GM19467 (cell line): ENCODE results near the gene CEACAM16.
A peak's percentile ranks its signal among the peaks of the same experiment; 100 is the strongest.

ENCODE experiments used
- ATAC-seq: cut with Tn5 transposase; IDR thresholded peaks from one replicate; pipeline ENCODE4 v1.9.1; 2021; ENCODE audit warnings: mild to moderate bottlenecking, moderate library complexity; ENCODE audit not compliant: unreplicated experiment

Gene CEACAM16

DNA sequence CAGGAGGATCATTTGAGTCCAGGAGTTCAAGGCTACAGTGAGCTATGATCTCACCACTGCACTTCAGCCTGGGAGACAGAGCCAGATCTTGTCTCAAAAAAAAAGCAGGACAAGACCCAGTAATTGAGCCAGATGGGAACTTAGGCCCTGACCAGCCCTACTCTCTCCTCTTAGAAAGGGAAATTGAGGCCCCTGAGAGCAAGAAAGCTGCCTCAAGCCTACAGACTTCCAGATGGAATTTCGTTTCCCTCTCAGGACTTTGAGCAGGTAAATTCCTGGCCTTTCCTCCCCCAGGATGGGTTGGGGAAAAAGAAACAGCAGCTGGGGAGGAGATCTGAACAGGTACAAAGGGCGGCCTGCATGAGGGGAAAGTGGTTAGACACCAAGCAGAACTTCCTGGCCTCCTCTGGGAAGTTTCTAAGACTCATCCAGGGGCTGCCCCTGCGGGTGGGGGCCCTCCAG is 46.0 kb downstream of the CEACAM16 start:
- no peak for ATAC-seq

DNA sequence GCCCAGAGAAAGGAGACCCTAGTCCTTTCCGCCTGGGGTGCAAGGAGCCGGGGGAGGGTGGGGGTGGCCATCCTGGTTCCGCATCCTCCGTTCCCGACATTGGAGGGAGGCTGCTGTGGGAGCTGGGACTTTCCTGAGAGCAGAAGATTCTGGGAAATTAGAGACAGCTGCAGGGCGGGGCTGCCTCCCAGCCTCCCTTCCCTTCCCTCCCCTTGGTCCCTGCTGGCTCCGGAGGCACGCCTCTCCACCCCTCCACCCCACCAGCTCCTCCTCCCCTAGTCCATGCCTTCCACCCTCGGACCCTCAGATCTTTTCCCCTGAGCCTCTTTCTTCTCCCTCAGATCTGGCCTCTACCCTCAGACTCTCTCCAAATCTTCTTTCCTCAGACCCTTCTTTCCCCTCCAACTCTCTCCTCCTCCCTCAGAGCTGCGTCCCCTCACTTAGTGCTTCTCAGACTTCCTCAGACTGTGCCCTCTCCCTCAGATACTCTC is 46.4 kb downstream of the CEACAM16 start:
- no peak for ATAC-seq

DNA sequence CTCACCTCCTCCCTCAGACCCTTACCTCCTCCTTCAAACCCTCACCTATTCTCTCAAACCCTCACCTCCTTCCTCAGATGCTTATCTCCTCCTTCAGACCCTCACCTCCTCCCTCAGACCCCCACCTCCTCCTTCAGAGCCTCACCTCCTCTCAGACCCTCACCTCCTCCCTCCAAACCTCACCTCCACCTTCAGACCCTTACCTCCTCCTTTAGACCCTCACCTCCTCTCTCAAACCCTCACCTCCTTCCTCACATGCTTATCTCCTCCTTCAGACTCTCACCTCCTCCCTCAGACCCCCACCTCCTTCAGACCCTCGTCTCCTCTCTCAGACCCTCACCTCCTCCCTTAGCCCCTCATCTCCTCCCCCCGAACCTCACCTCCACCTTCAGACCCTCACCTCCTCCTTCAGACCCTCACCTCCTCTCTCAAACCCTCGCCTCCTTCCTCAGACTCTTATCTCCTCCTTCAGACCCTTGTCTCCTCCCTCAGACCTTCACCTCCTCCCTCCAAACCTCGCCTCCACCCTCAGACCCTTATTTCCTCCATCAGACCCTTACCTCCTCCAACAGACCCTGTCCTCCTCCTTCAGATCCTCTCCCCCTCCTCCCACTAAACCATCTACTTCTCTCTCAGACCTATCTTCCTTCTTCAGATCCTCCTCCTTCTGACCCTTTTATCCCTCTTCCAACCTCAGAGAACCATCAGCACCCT is 47.1 kb downstream of the CEACAM16 start:
- ATAC-seq, result no peak

DNA sequence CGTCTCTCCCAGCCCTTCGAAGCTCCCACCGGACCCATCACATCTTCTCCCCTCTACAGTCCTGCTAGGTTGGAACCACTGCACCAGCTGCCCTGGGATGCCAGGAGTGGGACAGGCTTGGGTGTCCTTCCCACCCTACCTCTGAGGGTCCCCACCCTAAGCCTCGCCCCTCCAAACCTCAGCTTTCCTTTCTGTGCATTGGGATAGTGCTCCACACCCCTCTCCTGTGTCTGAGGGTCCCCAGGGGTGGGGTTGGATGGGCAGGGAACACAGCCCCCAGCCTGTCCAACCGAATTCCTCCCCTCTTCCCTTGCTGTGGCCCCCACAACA is 47.6 kb downstream of the CEACAM16 start:
- ATAC-seq, result no peak

DNA sequence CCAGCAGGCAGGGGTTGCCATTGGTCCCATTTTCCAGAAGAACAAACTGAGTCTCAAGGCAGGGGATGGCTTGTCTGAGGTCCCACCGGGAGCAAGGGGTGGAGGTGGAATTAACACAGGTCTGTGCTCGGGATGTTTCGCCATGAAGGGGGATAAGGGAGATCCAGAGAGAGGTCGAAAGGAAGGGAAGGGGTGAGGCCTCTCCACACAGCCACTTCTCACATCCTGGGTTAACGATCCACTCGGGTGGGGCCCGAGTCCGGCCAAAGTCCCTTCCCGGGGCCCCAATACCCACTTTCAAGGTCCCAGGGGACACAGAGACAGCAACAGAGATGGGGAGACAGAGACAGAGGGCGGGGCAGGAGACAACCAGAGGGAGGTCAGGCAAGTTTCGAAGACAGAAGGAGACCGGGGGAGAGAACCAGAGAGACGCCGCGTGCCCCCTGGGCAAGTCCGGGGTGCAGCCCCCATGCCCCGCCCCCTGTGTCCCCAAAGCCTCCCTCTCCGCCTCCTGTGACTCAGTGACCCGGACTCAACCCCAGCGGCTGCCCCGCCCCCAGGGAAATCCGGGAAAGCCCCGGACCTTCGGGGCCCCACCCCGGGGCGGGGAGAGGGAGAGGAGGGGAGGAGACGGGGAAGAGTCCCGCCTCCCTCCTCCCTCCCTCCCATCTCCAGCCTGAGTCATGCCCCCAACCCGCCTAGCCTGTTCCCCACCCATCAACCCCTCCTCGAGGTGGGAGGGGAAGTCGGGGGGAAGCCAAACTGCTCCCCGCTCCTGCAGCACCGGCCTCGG is 48.2 kb downstream of the CEACAM16 start:
- peak; percentile 42 for ATAC-seq

DNA sequence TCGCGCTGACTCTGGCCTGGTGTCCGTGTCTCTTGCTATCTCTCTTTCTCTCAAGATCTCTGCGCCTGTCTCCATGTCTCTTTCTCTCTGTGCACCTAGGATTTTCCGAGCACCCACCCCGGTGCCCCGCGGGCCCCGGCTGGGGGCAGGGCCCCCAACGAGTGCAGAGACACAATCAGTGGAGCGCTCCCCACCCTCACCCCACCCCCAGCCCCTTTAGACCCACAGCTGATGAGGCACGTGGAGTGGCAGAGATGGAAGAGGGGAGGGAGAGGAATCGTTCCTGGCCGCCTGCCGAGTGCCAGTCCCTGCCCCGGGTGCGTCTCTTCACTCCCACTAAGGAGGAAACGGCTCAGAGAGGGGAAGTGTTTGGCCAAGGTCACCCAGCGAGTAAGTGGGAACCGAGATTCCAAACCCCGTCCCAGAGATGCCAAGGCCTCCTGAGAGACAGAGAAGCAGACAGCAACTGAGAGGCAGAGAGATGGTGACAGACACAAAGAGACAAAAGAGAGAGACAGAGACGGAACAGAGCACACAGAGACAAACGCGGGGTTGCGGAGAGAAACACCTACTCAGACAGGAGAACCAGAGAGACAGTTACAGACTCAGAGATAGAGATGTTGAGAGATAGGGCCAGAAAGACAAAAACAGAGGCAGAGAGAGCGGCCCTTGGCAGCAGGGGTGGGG is 48.9 kb downstream of the CEACAM16 start:
- ATAC-seq, result peak; percentile 4

DNA sequence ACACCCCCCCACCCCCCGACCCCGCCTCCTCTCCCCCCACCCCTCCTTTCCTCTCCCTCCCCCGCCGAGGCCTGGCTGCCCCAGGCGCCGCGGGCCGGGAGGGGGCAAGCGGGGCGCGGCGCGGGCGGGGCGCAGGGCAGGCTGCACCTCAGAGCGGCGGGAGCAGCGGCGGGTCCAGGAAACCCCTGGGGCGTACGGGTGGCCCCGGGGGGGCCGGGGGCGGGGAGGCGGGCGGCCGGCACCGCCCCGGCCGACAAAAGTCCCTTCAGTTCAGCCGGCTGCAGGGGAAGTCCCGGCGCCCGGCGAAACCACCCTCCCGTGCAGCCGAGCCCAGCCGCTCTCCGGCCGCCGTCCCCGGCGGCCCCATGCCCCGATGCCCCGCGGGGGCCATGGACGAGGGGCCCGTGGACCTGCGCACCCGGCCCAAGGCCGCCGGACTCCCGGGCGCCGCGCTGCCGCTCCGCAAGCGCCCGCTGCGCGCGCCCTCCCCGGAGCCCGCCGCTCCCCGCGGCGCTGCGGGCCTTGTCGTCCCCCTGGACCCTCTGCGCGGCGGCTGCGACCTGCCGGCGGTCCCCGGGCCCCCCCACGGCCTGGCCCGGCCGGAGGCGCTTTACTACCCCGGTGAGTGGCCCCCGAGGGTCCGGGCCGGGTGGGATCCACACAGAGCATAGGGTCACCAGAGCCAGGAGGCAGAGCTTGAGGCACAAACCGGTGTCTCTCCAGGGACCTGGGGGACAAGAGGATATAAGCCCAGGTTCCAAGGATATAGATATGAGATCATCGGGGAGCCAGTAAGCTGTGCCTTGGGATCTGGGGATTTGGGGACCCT is 49.7 kb downstream of the CEACAM16 start, which contains the start of gene BCL3:
Gene BCL3 (plus strand): TSS at position 283 of the 829 bp plus-strand sequence. CDS start 83 bp downstream, at position 366.
- ATAC-seq, result no peak

DNA sequence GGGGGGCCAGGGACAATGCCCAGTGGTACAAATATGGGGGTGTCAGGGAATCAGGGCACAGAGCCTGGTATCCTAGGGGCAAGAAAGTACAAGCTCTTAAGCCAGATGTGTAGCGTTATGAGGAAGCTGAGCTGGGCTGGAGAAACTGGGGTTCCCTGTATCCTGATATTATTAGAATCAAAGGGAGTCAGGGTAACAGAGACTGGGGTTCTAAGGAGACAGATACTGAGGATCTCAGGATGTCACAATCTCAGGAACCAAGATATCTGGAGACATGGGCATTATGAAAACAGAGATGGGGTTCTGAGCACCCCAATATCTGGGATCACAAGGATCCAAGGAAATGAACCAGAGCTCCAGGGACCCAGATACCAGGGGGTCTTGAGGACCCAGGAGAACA is 50.3 kb downstream of the CEACAM16 start:
- ATAC-seq, result no peak

DNA sequence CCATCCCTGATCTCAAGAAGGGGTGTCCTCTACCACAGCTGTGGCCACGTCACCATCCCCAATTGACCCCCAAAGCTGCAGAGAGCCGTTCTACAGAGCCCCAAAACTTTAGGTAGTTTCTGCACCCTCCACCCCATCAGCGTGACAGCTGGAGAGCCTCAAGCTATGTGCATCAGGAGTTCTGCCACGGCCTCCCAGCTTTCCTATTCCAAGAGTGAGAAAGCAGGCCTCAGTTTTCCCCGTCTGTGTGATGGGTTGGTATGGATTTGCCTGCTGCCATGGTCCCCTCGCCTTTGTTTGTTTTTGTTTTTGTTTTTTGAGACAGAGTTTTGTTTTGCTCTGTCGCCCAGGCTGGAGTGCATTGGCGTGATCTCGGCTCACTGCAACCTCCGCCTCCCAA is 51.0 kb downstream of the CEACAM16 start:
- no peak for ATAC-seq

DNA sequence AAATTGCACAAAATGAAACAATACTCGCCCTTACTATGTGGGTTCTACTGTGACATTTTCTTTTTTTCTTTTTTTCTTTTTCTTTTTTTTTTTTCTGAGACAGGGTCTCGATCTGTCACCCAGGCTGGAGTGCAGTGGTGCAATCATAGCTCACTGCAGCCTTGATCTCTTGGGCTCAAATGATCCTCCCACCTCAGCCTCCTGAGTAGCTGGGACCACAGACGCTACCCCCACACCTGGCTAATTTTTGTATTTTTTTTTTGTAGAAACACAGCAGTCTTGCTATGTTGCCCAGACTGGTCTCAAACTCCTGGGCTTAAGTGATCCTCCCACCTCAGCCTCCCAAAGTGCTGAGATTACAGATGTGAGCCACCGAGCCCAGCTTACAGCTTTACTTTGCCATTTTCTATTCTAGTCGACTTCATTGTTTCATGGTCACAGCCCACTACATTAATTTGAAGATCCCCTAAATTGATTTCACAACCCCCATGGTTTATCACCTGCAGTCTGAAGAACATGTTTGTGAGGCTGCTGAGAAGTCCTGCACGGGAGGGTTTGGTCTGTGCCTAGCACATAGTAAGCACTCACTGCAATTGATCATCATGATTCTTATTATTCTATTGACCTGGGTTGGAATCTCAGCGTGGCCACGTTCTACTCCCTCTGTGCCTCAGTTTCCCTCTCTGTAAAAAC is 53.3 kb downstream of the CEACAM16 start:
- ATAC-seq, result no peak

DNA sequence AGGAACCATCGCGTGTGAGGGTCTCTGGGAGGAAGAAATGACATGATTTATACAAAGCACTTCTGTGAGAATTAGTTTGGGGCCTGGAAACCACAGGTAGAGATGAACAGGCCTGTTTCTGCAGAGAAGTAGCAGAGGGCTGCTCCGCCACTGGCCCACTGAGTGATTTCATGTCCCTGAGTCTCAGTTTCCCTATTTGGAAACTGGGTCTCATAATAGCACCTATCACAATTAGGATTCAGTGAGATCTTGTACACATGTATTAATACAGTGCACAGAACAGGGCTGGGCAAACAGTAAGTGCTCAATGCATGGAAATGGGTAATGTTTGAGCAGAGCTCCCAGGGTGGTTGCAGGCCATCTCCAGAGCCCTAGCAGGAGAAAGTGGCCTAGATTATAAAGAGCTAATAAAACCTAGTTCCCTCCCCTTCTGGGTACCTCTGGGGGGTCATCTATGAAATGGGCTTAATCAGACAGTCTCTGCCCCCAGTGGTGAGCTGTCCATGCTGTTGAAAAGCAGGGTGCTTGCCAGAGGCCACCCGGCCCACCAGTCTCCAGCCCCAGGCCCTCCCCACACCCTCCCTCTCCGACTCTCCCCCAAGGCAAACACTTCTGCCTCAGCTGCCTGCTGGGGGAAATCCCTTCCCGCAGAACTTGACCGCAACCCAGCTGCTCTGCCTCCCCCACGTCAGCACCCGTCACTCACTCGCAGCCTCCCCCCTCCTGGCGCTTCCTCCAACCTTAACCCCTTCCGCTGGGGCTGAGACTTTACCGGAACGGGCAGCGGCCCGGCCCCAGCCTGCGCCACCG is 54.1 kb downstream of the CEACAM16 start:
- peak; percentile 71 for ATAC-seq

DNA sequence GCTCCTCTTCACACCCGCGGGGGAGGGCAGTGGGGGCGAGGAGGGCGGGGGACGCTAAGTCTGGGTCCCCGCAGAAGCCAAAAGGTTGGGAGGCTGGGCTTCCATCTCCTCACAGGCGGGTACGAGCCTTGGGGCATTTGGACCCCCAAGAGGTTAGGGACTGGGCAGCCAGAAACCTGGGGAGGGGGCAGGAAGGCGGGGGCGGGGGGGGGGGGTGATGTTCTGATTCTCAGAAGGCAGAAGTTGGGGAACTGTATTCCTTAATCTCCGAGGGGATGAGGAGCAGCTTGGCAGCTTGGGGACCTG is 54.6 kb downstream of the CEACAM16 start:
- ATAC-seq, result no peak

DNA sequence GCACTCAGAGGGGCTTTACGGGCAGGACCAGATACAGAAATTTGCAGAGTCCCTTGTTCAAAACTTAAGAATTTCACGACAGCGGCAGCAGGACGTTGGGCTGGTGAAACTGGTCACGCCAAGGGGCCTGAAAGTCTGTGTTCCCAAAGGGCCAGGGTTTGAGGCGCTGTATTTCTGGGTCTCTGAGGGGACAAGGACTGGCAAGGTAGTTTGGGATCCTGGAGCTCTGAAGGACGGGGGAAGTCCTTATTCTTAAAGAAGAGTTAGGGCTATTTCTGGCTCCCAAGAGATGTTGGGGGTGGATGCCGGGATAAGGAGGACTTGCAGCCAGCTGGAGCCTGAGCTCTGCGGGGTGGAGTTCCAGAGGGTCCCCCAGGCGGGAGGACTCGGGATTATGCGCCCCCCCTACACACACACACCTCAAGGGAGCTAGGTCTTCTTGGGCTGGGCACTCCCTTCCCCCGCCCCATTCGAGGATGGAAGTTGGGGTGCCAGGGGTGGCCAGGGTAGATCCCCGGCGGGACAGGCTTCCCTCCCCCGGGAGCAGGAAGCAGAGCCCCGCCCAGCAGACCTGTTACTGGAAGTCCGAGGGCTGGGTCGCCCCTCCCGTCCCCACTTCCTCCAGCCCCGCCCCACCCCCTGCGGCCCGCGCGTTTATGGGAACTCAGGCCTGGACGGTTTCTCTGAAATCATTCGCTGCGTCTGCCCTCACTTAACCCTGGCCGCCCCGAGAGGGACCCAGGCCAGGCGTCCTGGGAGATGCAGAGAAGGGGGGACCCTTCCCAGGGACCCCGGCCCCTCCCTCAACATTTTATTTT is 55.2 kb downstream of the CEACAM16 start:
- no peak for ATAC-seq

DNA sequence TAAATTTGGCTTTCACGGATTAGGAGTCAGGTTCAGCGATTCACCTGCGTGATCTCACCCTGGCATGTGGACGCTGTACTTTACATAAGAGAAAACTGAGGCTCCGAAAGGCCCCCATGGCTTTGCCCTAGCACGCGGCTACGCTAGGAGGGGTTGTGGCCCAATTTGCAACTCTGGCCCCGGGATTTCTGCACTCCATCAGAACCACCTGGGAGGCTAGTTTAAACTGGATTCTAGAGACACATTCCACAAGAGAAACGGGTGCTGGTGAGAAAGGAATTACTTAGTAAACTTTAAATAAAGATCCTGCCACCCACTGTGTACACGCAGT is 55.8 kb downstream of the CEACAM16 start:
- ATAC-seq, result no peak

DNA sequence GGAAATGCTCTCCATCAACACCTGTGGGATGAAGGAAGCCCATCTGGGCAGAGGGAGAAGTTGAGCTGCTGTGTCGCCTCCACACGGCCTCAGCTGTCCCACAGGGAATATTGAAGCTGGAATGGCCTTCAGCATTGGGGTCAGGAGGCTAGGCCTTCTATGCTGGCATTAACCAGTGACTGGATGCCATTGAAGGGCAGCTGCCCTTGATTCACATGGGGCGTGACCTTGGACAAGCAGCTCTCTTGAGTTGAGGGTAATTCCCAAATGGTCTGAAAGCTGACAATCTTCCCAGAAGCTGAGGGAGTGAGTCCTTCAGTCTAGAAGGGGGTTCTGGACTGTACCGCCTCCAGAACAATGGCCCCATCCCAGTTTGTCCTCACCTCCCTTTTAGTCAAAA is 56.3 kb downstream of the CEACAM16 start:
- ATAC-seq, result no peak

DNA sequence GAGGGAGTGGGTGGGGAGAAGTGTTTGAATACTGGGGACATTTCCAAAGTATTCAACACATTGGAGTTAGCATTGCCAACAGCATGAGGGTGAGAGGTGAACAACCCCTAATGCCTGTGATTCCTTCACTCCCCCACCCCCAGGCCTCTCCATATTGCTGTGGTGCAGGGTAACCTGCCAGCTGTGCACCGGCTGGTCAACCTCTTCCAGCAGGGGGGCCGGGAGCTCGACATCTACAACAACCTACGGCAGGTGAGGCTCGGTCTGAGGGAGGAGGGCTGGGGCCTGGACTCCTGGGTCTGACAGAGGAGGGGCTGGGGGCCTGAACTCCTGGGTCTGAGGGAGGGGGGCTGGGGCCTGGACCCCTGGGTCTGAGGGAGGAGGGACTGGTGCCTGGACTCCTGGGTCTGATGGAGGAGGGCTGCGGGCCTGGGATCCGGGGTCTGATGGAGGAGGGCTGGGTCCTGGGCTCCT is 57.2 kb downstream of the CEACAM16 start:
- ATAC-seq, result no peak

DNA sequence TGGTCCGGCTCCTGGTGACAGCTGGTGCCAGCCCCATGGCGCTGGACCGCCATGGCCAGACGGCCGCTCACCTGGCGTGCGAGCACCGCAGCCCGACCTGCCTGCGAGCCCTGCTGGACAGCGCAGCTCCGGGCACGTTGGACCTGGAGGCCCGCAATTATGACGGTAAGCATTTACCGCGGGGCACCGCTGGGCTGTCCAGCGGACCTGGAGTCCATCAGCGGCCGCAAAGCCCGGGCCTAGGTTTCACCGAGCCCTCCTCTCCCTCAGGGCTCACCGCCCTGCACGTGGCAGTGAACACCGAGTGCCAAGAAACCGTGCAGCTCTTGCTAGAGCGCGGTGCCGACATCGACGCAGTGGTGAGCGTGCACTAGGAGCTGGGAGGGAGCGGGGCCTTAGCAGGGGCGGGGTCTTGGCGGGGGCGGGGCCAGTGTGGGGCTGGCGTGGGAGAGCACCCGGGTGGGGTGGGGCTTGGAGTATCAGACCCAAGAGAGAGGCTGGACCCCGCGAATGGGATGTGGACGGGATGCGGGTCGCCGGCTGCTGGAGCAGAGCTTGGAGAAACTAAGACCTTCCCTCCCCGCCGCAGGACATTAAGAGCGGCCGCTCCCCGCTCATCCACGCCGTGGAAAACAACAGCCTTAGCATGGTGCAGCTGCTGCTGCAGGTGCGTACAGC is 58.2 kb downstream of the CEACAM16 start:
- no peak for ATAC-seq
